Muscle layer of duodenum (tissue), 2 donors: Measurements from ENCODE around the gene ZNF208.
"Not testable (repeated sequence)": the region's sequence is repeated elsewhere in the genome, so short reads cannot be mapped to it uniquely, and the experiment has no call there.

Experiments used
- H3K27ac ChIP-seq: one replicate; pipeline ENCODE4 v1.7.0; 2013; ENCODE audit warnings: mild to moderate bottlenecking, low read length
- H3K27me3 ChIP-seq: one replicate; pipeline ENCODE4 v1.7.0; 2013; ENCODE audit warnings: low read depth, mild to moderate bottlenecking, control low read depth, low read length
- H3K36me3 ChIP-seq, 2 donors: one replicate each; pipeline ENCODE4 v1.7.0; 2013; ENCODE audit warnings: low read length in 2 of 2, control low read depth in 1 of 2, mild to moderate bottlenecking in 1 of 2; ENCODE audit not compliant: insufficient read depth in 2 of 2, control insufficient read depth in 1 of 2
- H3K4me1 ChIP-seq, 2 donors: one replicate each; pipeline ENCODE4 v1.7.0; 2013; ENCODE audit warnings: low read length in 2 of 2, mild to moderate bottlenecking in 2 of 2, control low read depth in 1 of 2, moderate library complexity in 1 of 2; ENCODE audit not compliant: insufficient read depth in 2 of 2, control insufficient read depth in 1 of 2
- H3K4me3 ChIP-seq, 2 donors: one replicate each; pipeline ENCODE4 v1.7.0; 2013; ENCODE audit warnings: low read length in 2 of 2, low read depth in 1 of 2, mild to moderate bottlenecking in 1 of 2
- H3K9me3 ChIP-seq, 2 donors: one replicate each; pipeline ENCODE4 v1.7.0; 2013; ENCODE audit warnings: low read length in 2 of 2, control low read depth in 1 of 2, mild to moderate bottlenecking in 1 of 2; ENCODE audit not compliant: control insufficient read depth in 1 of 2
- donor health status: healthy.

The ZNF208 gene

GRCh38 chr19:21884786-21885185 lies 126.0 kb downstream of the ZNF208 start:
- not testable (repeated sequence) for H3K4me1 ChIP-seq, H3K4me3 ChIP-seq, H3K9me3 ChIP-seq, H3K27me3 ChIP-seq, H3K36me3 ChIP-seq, H3K27ac ChIP-seq

GRCh38 chr19:21883516-21883915 lies 127.2 kb downstream of the ZNF208 start:
- H3K4me3 ChIP-seq: no peak overlapping the region
- no peaks in the 10 kb centered on the region for H3K9me3 ChIP-seq
- H3K27me3 ChIP-seq: no peaks in the 10 kb centered on the region
- no peaks in the 10 kb centered on the region for H3K4me1 ChIP-seq
- no peaks in the 10 kb centered on the region for H3K36me3 ChIP-seq
- H3K27ac ChIP-seq: no peak overlapping the region
